HG03571 (cell line): ENCODE results near the gene METTL23.

Source experiments
- ATAC-seq: cut with Tn5 transposase; IDR thresholded peaks from one replicate; pipeline ENCODE4 v1.9.1; 2021; ENCODE audit not compliant: unreplicated experiment

Gene METTL23

GRCh38 chr17:76755285-76755684, 28.6 kb downstream of the METTL23 start:
- ATAC-seq, result no peak

- ATAC-seq, result no peak
Observed at GRCh38 chr17:76757256-76757655, 30.6 kb downstream of the METTL23 start.

GRCh38 chr17:76758570-76758969, 31.9 kb downstream of the METTL23 start:
- no peak for ATAC-seq

GRCh38 chr17:76772842-76773525, 46.3 kb downstream of the METTL23 start:
- ATAC-seq, result no peak

GRCh38 chr17:76775021-76775600, 48.5 kb downstream of the METTL23 start:
- ATAC-seq, result no peak

GRCh38 chr17:76781056-76781982, 54.7 kb downstream of the METTL23 start:
- ATAC-seq, result no peak

- ATAC-seq, result no peak
Observed at GRCh38 chr17:76783146-76783545, 56.5 kb downstream of the METTL23 start.
